Hindlimb muscle (tissue), 1 donor: Measurements from ENCODE around the gene NOTCH2. TPM values are rescaled to one million over a fixed set of nuclear protein-coding genes. Genes with fewer than 3 reads are reported as not detected.
"Not testable (repeated sequence)": the region's sequence is repeated elsewhere in the genome, so short reads cannot be mapped to it uniquely, and the experiment has no call there.

Source experiments
- DNase-seq: peaks from one replicate; pipeline ENCODE4 v3.0.0-alpha.2; 2013
- polyA plus RNA-seq: library from polyadenylated mRNA; unstranded; fragments of 120-200 nt; gene quantifications from one replicate; pipeline ENCODE4 v1.2.1, GENCODE V29; 2013; ENCODE audit not compliant: insufficient read length

NOTCH2 gene
- polyA plus RNA-seq, 1 donor = 42.5 TPM

GRCh38 chr1:120048208-120048607 is 21.3 kb downstream of the NOTCH2 start:
- not testable (repeated sequence) for DNase-seq

GRCh38 chr1:120041771-120042170 is 27.7 kb downstream of the NOTCH2 start:
- DNase-seq = not testable (repeated sequence)

- not testable (repeated sequence) for DNase-seq
Observed at GRCh38 chr1:120032253-120032652, 37.2 kb downstream of the NOTCH2 start.

- DNase-seq = not testable (repeated sequence)
Observed at GRCh38 chr1:120023791-120024190, 45.7 kb downstream of the NOTCH2 start.

- not testable (repeated sequence) for DNase-seq
Observed at GRCh38 chr1:120014978-120015377, 54.5 kb downstream of the NOTCH2 start.

- DNase-seq = not testable (repeated sequence)
Observed at GRCh38 chr1:120008320-120008719, 61.1 kb downstream of the NOTCH2 start.

GRCh38 chr1:120007850-120008249 is 61.6 kb downstream of the NOTCH2 start:
- not testable (repeated sequence) for DNase-seq

- not testable (repeated sequence) for DNase-seq
Observed at GRCh38 chr1:120001035-120001434, 68.4 kb downstream of the NOTCH2 start.

- DNase-seq = not testable (repeated sequence)
Observed at GRCh38 chr1:119996731-119997312, 72.6 kb downstream of the NOTCH2 start.

- peak; percentile 19 for DNase-seq
Observed at GRCh38 chr1:119995975-119996374, 73.5 kb downstream of the NOTCH2 start.

- DNase-seq = no peak
Observed at GRCh38 chr1:119988306-119989062, 81.0 kb downstream of the NOTCH2 start.

GRCh38 chr1:119987686-119988085 is 81.8 kb downstream of the NOTCH2 start:
- no peak for DNase-seq

- no peak for DNase-seq
Observed at GRCh38 chr1:119987112-119987511, 82.3 kb downstream of the NOTCH2 start.

- no peak for DNase-seq
Observed at GRCh38 chr1:119986007-119986497, 83.4 kb downstream of the NOTCH2 start.

GRCh38 chr1:119984771-119985170 is 84.7 kb downstream of the NOTCH2 start:
- no peak for DNase-seq

- DNase-seq = peak; percentile 36
Observed at GRCh38 chr1:119981986-119982815, 87.3 kb downstream of the NOTCH2 start.

- no peak for DNase-seq
Observed at GRCh38 chr1:119981496-119981895, 88.0 kb downstream of the NOTCH2 start.

- DNase-seq = no peak
Observed at GRCh38 chr1:119978018-119978505, 91.4 kb downstream of the NOTCH2 start.

GRCh38 chr1:119977113-119977736 is 92.2 kb downstream of the NOTCH2 start:
- not testable (repeated sequence) for DNase-seq

GRCh38 chr1:119975582-119976254 is 93.7 kb downstream of the NOTCH2 start:
- DNase-seq = not testable (repeated sequence)

GRCh38 chr1:119975006-119975405 is 94.5 kb downstream of the NOTCH2 start:
- DNase-seq = no peak

- no peak for DNase-seq
Observed at GRCh38 chr1:119974013-119974412, 95.4 kb downstream of the NOTCH2 start.
